ENCODE measurements around the gene LAMB4.

DNA sequence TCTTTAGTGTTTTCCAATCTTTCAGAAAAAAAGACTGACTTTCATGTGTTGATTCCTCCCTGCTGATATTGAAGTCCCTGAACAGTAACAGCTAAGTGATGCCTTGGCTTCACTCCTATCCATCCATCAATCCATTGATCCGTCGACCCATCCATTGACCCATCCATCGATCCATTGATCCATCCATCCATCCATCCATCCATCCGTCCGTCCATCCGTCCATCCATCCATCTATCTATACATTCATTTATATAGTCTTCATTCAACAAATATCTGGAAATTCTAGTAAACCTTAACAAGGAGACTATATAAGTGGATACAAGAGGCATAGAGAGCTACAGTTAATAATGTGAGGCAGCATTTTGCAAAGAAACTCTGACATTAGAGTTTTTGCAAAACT lies 105.6 kb downstream of the LAMB4 start:
- TF ChIP-seq EZH2 (IDR thresholded peaks at IDR 0.05; ENCODE audit: insufficient read depth, poor library complexity, severe bottlenecking) (no peak), EZH2phosphoT487 (IDR thresholded peaks at IDR 0.05; ENCODE audit: insufficient read depth, low read depth) (no peak)

Measured in GM23248 (cell line).